D721Med (cell line): ENCODE measurements around the gene TACR3.
A peak's percentile ranks its signal among the peaks of the same experiment; 100 is the strongest.
"Not testable (repeated sequence)": the region's sequence is repeated elsewhere in the genome, so short reads cannot be mapped to it uniquely, and the experiment has no call there.

Experiments
- DNase-seq: peaks from one replicate; pipeline ENCODE4 v3.0.0; 2011; ENCODE audit warnings: low spot score; ENCODE audit not compliant: insufficient read length
- FAIRE-seq: peaks from 2 replicates; lab custom pipeline; 2011; peaks lifted over from hg19 to GRCh38; lab: Jason Lieb, UNC
- TF ChIP-seq, protein P1 (sequence below): IDR thresholded peaks from 2 replicates; pipeline ENCODE4 v1.5.1; 2012; ENCODE audit warnings: mild to moderate bottlenecking, control low read depth; ENCODE audit not compliant: insufficient read depth; ENCODE audit errors: missing control alignments

TACR3 gene

DNA sequence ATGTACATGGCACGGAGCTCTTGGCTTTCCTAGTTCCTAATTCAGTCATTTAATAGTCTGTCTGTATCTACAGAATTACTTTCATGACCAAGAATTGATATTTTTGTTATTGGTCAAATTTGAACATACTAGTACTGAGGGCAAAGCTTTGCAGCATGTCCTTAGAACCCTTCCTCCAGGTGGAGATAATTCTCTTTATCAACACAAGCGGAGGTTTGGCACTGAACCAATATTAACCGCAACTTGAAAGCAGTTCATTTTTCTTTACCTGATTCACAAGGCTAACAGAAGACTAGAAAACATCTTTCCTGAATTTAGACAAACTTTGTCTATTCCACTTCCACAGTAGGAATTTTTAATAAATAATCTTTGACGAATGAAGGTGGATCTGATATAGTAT, 73.8 kb downstream of the TACR3 start:
- TF ChIP-seq, protein P1, sequence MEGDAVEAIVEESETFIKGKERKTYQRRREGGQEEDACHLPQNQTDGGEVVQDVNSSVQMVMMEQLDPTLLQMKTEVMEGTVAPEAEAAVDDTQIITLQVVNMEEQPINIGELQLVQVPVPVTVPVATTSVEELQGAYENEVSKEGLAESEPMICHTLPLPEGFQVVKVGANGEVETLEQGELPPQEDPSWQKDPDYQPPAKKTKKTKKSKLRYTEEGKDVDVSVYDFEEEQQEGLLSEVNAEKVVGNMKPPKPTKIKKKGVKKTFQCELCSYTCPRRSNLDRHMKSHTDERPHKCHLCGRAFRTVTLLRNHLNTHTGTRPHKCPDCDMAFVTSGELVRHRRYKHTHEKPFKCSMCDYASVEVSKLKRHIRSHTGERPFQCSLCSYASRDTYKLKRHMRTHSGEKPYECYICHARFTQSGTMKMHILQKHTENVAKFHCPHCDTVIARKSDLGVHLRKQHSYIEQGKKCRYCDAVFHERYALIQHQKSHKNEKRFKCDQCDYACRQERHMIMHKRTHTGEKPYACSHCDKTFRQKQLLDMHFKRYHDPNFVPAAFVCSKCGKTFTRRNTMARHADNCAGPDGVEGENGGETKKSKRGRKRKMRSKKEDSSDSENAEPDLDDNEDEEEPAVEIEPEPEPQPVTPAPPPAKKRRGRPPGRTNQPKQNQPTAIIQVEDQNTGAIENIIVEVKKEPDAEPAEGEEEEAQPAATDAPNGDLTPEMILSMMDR, result no peak
- DNase-seq (no peak), FAIRE-seq (no peak)

- TF ChIP-seq, protein P1, result peak; percentile 45
- no peak for FAIRE-seq
- no peak for DNase-seq
Measured at GRCh38 chr4:103634236-103634635, 85.5 kb downstream of the TACR3 start.

DNA sequence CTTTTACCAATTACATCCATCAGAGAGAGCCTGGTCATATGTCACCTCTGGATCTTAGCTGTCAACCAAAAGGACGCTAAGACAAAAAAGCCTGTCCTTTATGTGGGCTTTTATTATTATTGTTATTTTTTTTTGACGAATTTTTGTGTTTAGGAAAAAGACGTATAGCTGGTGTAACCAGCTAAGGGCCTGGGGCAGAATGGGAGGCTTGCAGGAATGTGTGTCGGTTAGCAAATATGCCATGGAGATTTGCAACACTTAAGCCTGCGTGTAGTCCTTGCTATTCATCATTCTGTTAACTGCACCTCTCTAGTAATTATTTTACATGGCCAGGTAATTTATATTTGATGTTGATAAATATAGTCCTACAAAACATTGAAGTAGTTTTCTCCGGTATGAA, 93.5 kb downstream of the TACR3 start:
- DNase-seq, result no peak
- no peak for FAIRE-seq

GRCh38 chr4:103591841-103592240, 127.9 kb downstream of the TACR3 start:
- TF ChIP-seq, protein P1, result no peak
- DNase-seq (no peak), FAIRE-seq (no peak)

More for the DNA sequence above, 93.5 kb downstream of the TACR3 start:
- TF ChIP-seq, protein P1, result no peak

DNA sequence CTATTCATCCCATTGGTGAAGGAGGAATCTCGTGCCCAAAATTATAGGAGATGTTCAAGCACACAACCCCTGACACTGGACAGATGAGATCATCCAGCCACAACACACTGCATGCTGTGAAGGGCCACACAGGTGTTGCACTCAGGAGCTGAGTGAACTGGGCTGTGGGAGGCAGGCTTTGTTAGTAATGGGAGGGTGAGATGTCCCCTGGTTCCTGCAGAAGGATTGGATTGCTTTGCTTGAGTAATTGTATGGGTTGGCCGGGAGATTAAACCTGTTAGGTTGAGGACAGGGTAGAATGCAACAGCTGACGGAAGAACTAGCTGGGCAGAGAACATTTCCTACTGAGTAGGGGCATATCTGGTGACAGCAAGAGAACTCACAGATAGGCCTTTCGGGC, 152.2 kb downstream of the TACR3 start:
- TF ChIP-seq, protein P1, result no peak
- FAIRE-seq, result no peak
- no peak for DNase-seq

GRCh38 chr4:103559178-103559577, 160.6 kb downstream of the TACR3 start:
- not testable (repeated sequence) for DNase-seq, FAIRE-seq
